Neural cell (in vitro differentiated cells): ENCODE data around the gene MDGA2. TPM values are rescaled to one million over a fixed set of nuclear protein-coding genes. Genes with fewer than 3 reads are reported as not detected.

ENCODE experiments used
- H2AFZ ChIP-seq: fragments of 200-600, 300-800 bp; sonication (generic), shearing (Covaris generic); 2 replicates; pipeline ENCODE4 v1.6.0; 2014; ENCODE audit warnings: low read depth, mild to moderate bottlenecking, antibody characterized with exemption, low read length, moderate library complexity
- H3F3A ChIP-seq: fragments of 200-600 bp; shearing (Covaris generic); 2 replicates; pipeline ENCODE4 v1.6.1; 2016; ENCODE audit warnings: mild to moderate bottlenecking, moderate library complexity, mixed read lengths, antibody characterized with exemption, low read length; ENCODE audit not compliant: insufficient read depth, poor library complexity, severe bottlenecking
- H3K27ac ChIP-seq: fragments of 200-600, 300-800 bp; sonication (generic), shearing (Covaris generic); 2 replicates; pipeline ENCODE4 v1.5.1; 2014; ENCODE audit warnings: mild to moderate bottlenecking, low read length, moderate library complexity
- H3K27me3 ChIP-seq: fragments of 300-800, 200-600 bp; sonication (generic), shearing (Covaris generic); 2 replicates; pipeline ENCODE4 v1.6.0; 2014; ENCODE audit warnings: mild to moderate bottlenecking, low read depth, low read length, moderate library complexity; ENCODE audit not compliant: insufficient read depth
- H3K36me3 ChIP-seq: fragments of 300-800, 200-600 bp; sonication (generic), shearing (Covaris generic); 2 replicates; pipeline ENCODE4 v1.5.1; 2014; ENCODE audit warnings: mild to moderate bottlenecking, antibody characterized with exemption, low read length, moderate library complexity; ENCODE audit not compliant: insufficient read depth
- H3K4me2 ChIP-seq: fragments of 300-800, 200-600 bp; sonication (generic), shearing (Covaris generic); 2 replicates; pipeline ENCODE4 v1.6.0; 2014; ENCODE audit warnings: mild to moderate bottlenecking, low read length
- H3K4me3 ChIP-seq: fragments of 300-800, 200-600 bp; sonication (generic), shearing (Covaris generic); 2 replicates; pipeline ENCODE4 v1.5.1; 2014; ENCODE audit warnings: mild to moderate bottlenecking, low read length, moderate library complexity
- H3K79me2 ChIP-seq: fragments of 200-600 bp; shearing (Covaris generic); replicated peaks from 2 replicates; pipeline ENCODE4 v1.6.0; 2014; ENCODE audit warnings: mild to moderate bottlenecking, low read length, moderate library complexity; ENCODE audit not compliant: insufficient read depth
- H3K9ac ChIP-seq: fragments of 300-800, 200-600 bp; sonication (generic), shearing (Covaris generic); 2 replicates; pipeline ENCODE4 v1.6.1; 2016; ENCODE audit warnings: mild to moderate bottlenecking, low read length, mixed read lengths
- H3K9me2 ChIP-seq: fragments of 200-600 bp; shearing (Covaris generic); 2 replicates; pipeline ENCODE4 v1.6.1; 2016; ENCODE audit warnings: mild to moderate bottlenecking, low read length, mixed read lengths; ENCODE audit not compliant: insufficient read depth
- H3K9me3 ChIP-seq: fragments of 200-600, 300-800 bp; sonication (generic), shearing (Covaris generic); 2 replicates; pipeline ENCODE4 v1.6.1; 2016; ENCODE audit warnings: mild to moderate bottlenecking, mixed run types, low read length, moderate library complexity, mixed read lengths
- H4K20me1 ChIP-seq: fragments of 200-600 bp; shearing (Covaris generic); 2 replicates; pipeline ENCODE4 v1.6.1; 2016; ENCODE audit warnings: mild to moderate bottlenecking, mixed run types; ENCODE audit not compliant: insufficient read depth
- CTCF ChIP-seq: fragments of 450-650 bp; IDR thresholded peaks from 2 replicates; pipeline ENCODE4 v1.5.1; 2014; ENCODE audit warnings: antibody characterized with exemption, mild to moderate bottlenecking, moderate library complexity; ENCODE audit not compliant: poor library complexity, severe bottlenecking
- EP300 ChIP-seq: fragments of 450-650 bp; conservative IDR thresholded peaks from 2 replicates; pipeline ENCODE4 v1.6.1; 2014; ENCODE audit warnings: antibody characterized with exemption, mild to moderate bottlenecking, moderate library complexity; ENCODE audit not compliant: poor library complexity, severe bottlenecking
- EZH2 ChIP-seq: fragments of 200-600, 300-800 bp; shearing (Covaris generic), sonication (generic); IDR thresholded peaks from 2 replicates; pipeline ENCODE4 v1.6.1; 2014; ENCODE audit warnings: antibody characterized with exemption, low read length, borderline replicate concordance, mild to moderate bottlenecking; ENCODE audit not compliant: insufficient read depth, poor library complexity, severe bottlenecking
- MXI1 ChIP-seq: fragments of 450-650 bp; conservative IDR thresholded peaks from 2 replicates; pipeline ENCODE4 v1.6.1; 2014; ENCODE audit warnings: antibody characterized with exemption, mild to moderate bottlenecking; ENCODE audit not compliant: poor library complexity, severe bottlenecking
- POLR2AphosphoS5 ChIP-seq: IDR thresholded peaks from 2 replicates; pipeline ENCODE4 v1.6.1; 2012
- RAD21 ChIP-seq: fragments of 450-650 bp; conservative IDR thresholded peaks from 2 replicates; pipeline ENCODE4 v1.6.1; 2014; ENCODE audit warnings: antibody characterized with exemption, mild to moderate bottlenecking, moderate library complexity
- REST ChIP-seq: IDR thresholded peaks from 2 replicates; pipeline ENCODE4 v1.6.1; 2012; ENCODE audit warnings: borderline replicate concordance
- SMC3 ChIP-seq: fragments of 450-650 bp; conservative IDR thresholded peaks from 2 replicates; pipeline ENCODE4 v1.6.1; 2014; ENCODE audit warnings: antibody characterized with exemption, mild to moderate bottlenecking, moderate library complexity; ENCODE audit not compliant: poor library complexity
- polyA plus RNA-seq: library from polyadenylated mRNA; depleted of rRNA; stranded (reverse); fragments of >200 nt; gene quantifications from 2 replicates; pipeline ENCODE4 v1.2.3, GENCODE V29; 2014

Gene MDGA2
- polyA plus RNA-seq, 1 donor from 2014 or later, result 3.8 TPM

GRCh38 chr14:47044841-47045240 is 630.6 kb downstream of the MDGA2 start:
- Histone ChIP-seq H3K27me3 (no peaks in the 10 kb centered on the region), H3K4me3 (no peak overlapping the region)

GRCh38 chr14:47040550-47040949 is 634.9 kb downstream of the MDGA2 start:
- no peak overlapping the region for H3K9ac ChIP-seq
- no peak overlapping the region for H3K4me2 ChIP-seq
- H3K79me2 ChIP-seq, result no peaks in the 10 kb centered on the region
- H3K4me3 ChIP-seq, result no peak overlapping the region
- TF ChIP-seq EZH2 (no peak), MXI1 (no peak), SMC3 (peak; percentile 71), RAD21 (peak; percentile 75), CTCF (peak; percentile 63)
- no peaks in the 10 kb centered on the region for H3K27me3 ChIP-seq
- H3F3A ChIP-seq, result no peaks in the 10 kb centered on the region
- H3K9me3 ChIP-seq, result no peaks in the 10 kb centered on the region
- H4K20me1 ChIP-seq, result no peaks in the 10 kb centered on the region
- H3K27ac ChIP-seq, result no peak overlapping the region
- H3K36me3 ChIP-seq, result no peaks in the 10 kb centered on the region
- no peak overlapping the region for H2AFZ ChIP-seq
- no peaks in the 10 kb centered on the region for H3K9me2 ChIP-seq

More at GRCh38 chr14:47044841-47045240, 630.6 kb downstream of the MDGA2 start:
- H2AFZ ChIP-seq, result no peak overlapping the region
- H3K9me3 ChIP-seq, result no peaks in the 10 kb centered on the region
- no peak overlapping the region for H3K9ac ChIP-seq
- H3K9me2 ChIP-seq, result no peaks in the 10 kb centered on the region
- no peak overlapping the region for H3K4me2 ChIP-seq
- no peaks in the 10 kb centered on the region for H3K79me2 ChIP-seq
- H4K20me1 ChIP-seq, result no peaks in the 10 kb centered on the region
- no peak overlapping the region for H3K27ac ChIP-seq
- no peaks in the 10 kb centered on the region for H3F3A ChIP-seq
- H3K36me3 ChIP-seq, result no peaks in the 10 kb centered on the region
- TF ChIP-seq SMC3, result peak; percentile 83
- peak; percentile 85 for TF ChIP-seq RAD21
- TF ChIP-seq POLR2AphosphoS5, result peak; percentile 32
- peak; percentile 72 for TF ChIP-seq CTCF
- no peak for TF ChIP-seq EZH2

- Histone ChIP-seq H2AFZ (no peak overlapping the region), H3F3A (no peaks in the 10 kb centered on the region), H3K4me3 (no peak overlapping the region), H3K4me2 (no peak overlapping the region), H4K20me1 (no peaks in the 10 kb centered on the region), H3K36me3 (no peaks in the 10 kb centered on the region), H3K27me3 (no peaks in the 10 kb centered on the region), H3K9ac (no peak overlapping the region), H3K9me2 (no peaks in the 10 kb centered on the region), H3K79me2 (no peaks in the 10 kb centered on the region), H3K9me3 (no peaks in the 10 kb centered on the region), H3K27ac (no peak overlapping the region)
- TF ChIP-seq POLR2AphosphoS5, result peak; percentile 88
- peak; percentile 82 for TF ChIP-seq REST
- TF ChIP-seq MXI1, result no peak
- TF ChIP-seq EP300, result peak; percentile 78
Measured at GRCh38 chr14:47039336-47039735, 636.1 kb downstream of the MDGA2 start.
